ENCODE results near the gene NRXN3.

NRXN3 gene

DNA sequence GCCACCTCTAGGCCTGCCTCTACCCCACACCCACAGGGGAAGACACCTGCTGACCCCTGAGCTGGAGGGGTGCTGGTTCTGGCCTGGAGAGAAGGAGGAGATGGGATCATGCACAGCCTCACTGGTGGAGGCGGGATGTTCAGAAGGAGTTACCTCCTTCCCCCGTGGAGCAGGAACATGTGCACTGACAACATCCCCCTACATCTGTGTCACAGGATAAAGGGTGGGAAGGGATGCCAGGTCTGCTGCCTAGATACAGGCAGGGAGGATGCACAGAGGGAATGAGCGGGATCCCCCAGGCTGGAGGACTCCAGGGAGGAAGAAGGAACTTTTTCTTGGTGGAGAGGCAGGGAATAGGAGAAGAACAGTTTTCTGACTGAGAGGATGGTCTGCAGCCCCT lies 8.8 kb downstream of the NRXN3 start:
- DNase-seq (ENCODE audit: low read depth) = no peak
- in situ Hi-C loops (cut with HindIII; ENCODE audit: low sequenced_read_pairs) = no loop called here
- H3K4me3 ChIP-seq (ENCODE audit: low read depth, low read length) = no peak overlapping the region
- TF ChIP-seq, protein P1, sequence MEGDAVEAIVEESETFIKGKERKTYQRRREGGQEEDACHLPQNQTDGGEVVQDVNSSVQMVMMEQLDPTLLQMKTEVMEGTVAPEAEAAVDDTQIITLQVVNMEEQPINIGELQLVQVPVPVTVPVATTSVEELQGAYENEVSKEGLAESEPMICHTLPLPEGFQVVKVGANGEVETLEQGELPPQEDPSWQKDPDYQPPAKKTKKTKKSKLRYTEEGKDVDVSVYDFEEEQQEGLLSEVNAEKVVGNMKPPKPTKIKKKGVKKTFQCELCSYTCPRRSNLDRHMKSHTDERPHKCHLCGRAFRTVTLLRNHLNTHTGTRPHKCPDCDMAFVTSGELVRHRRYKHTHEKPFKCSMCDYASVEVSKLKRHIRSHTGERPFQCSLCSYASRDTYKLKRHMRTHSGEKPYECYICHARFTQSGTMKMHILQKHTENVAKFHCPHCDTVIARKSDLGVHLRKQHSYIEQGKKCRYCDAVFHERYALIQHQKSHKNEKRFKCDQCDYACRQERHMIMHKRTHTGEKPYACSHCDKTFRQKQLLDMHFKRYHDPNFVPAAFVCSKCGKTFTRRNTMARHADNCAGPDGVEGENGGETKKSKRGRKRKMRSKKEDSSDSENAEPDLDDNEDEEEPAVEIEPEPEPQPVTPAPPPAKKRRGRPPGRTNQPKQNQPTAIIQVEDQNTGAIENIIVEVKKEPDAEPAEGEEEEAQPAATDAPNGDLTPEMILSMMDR (IDR thresholded peaks at IDR 0.05; ENCODE audit: low read depth, low read length, missing control alignments) = no peak

DNA sequence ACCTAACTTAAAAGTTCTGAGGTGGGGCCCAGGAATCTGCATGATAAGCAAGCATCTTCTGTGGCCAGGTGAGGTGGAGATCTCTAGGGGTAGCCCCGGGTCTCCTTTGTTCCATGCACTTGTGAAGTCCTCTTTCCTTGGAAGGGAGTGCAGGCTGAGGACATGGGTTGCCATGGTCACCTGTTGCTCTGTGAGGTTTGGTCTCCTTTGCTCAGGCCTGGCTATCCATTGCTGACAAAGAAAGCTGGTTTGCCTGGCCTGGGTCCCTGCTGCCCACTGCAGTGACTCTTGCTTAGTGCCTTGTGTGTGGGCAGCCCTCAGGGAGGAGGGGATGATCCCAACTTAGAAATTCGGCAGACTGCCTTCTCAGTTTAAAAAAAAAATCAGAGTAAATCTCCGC lies 11.1 kb downstream of the NRXN3 start:
- no peak overlapping the region for H3K4me3 ChIP-seq (ENCODE audit: low read depth, low read length)
- in situ Hi-C loops (cut with HindIII; ENCODE audit: low sequenced_read_pairs) = loop anchor here (5.0 kb wide), 1 partner anchor 89 kb away; no protein-coding TSS in a partner anchor
- TF ChIP-seq, protein P1 (IDR thresholded peaks at IDR 0.05; ENCODE audit: low read depth, low read length, missing control alignments) = no peak
- DNase-seq (ENCODE audit: low read depth) = no peak

DNA sequence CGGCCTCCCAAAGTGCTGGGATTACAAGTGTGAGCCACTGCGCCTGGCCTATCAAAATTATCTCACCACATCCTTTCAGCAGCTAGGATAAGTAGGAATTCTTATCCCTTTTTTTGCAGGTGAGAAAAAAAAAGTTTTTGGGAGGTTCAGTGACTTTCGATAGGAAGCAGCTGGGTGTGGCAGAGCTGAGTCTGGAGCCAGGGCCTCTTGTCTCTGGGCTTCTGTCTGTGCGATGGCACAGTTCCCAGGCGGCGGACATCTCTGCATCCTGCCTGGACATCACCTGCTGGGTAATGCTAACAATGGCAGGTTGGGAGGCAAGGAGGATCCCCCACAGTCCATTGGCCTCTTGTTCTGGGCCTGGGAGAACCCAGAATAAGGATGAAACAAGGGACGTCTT lies 12.5 kb downstream of the NRXN3 start:
- TF ChIP-seq, protein P1 (IDR thresholded peaks at IDR 0.05; ENCODE audit: low read depth, low read length, missing control alignments) = no peak
- in situ Hi-C loops (cut with HindIII; ENCODE audit: low sequenced_read_pairs) = loop anchor here (5.0 kb wide), 1 partner anchor 90 kb away; no protein-coding TSS in a partner anchor
- H3K4me3 ChIP-seq (ENCODE audit: low read depth, low read length) = no peak overlapping the region
- DNase-seq (ENCODE audit: low read depth) = no peak

DNA sequence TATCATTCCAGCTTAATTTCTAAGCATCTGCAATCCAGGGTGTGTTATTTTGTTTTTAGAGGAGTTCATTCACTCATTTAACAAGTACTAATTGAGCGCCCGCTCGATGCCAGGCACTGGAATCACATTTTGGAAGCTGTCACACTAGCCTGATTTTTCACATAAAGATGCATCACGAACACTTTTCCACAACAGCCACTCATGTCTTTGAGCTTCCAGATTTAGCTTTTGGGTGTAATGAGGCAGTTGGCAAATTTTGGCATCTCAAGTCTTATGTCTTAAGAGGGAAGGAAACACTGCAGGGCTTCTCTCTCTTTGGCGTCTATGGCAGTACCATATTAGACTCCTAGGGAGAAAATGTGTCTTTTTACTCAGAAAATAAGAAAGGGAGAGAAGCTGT lies 14.0 kb downstream of the NRXN3 start:
- in situ Hi-C loops (cut with HindIII; ENCODE audit: low sequenced_read_pairs) = loop anchor here (5.0 kb wide), 1 partner anchor 92 kb away; no protein-coding TSS in a partner anchor
- no peak for DNase-seq (ENCODE audit: low read depth)
- no peak overlapping the region for H3K4me3 ChIP-seq (ENCODE audit: low read depth, low read length)
- TF ChIP-seq, protein P1 (IDR thresholded peaks at IDR 0.05; ENCODE audit: low read depth, low read length, missing control alignments) = no peak

DNA sequence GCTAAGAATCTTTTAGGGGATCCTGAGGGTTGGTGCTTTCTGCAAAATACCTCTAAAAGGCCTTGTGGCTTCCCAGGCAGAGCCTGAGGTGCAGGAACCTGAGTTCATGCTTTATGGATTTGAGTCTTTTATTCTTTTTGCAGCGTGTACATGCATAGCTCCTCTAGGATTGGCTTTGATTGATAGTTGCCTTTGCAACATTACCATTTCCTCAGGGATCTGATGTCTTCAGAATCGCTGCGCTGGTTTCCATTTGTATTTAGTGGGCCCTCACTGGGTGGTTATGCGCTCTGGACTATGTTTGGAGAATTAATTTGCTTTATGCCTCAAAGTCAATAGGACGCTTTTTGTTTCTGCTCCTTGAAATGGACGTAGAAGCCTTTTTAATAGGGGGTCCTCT lies 16.1 kb downstream of the NRXN3 start:
- TF ChIP-seq, protein P1 (IDR thresholded peaks at IDR 0.05; ENCODE audit: low read depth, low read length, missing control alignments) = no peak
- DNase-seq (ENCODE audit: low read depth) = no peak
- in situ Hi-C loops (cut with HindIII; ENCODE audit: low sequenced_read_pairs) = no loop called here
- H3K4me3 ChIP-seq (ENCODE audit: low read depth, low read length) = no peak overlapping the region

DNA sequence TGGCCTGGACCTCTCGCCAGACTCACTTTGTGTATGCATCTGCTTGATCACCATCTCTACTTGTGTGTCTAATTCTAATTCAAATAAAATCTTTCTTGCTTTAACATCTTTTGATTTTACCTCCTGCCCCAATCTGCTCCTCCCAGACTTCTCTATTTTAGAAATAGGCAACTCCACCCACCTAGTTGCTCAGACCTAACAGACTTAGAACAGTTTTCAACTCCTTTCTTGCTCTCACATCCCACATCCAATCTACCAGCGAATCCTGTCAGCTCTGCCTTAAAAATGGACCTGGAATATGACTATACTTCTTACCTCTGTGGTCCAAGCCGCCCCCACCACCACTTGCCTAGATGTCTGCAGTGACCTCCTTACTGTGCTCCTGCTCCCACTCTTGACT lies 18.7 kb downstream of the NRXN3 start:
- no peak for DNase-seq (ENCODE audit: low read depth)
- TF ChIP-seq, protein P1 (IDR thresholded peaks at IDR 0.05; ENCODE audit: low read depth, low read length, missing control alignments) = no peak
- in situ Hi-C loops (cut with HindIII; ENCODE audit: low sequenced_read_pairs) = no loop called here
- no peak overlapping the region for H3K4me3 ChIP-seq (ENCODE audit: low read depth, low read length)

DNA sequence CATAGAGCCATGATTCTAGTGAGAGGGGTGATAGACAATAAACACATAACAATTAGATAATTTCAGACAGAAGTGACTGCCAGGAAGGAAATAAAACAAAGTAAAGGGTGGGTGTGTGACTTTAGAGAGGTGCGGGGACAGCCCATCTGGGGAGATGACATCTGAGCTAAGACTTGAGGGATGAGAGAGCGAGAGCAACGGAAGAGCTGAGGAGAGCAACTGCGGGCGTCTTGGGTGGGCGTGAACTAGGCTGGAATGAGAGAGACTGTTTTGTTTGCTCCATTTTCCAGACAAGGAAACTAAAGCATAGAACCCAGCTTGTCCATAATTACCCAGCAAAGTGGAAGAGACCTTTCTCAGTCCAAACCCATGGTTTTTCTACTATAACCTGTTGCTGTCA lies 25.3 kb downstream of the NRXN3 start:
- in situ Hi-C loops (cut with HindIII; ENCODE audit: low sequenced_read_pairs) = no loop called here
- no peak overlapping the region for H3K4me3 ChIP-seq (ENCODE audit: low read depth, low read length)
- TF ChIP-seq, protein P1 (IDR thresholded peaks at IDR 0.05; ENCODE audit: low read depth, low read length, missing control alignments) = no peak
- no peak for DNase-seq (ENCODE audit: low read depth)

Data from astrocyte of the cerebellum (primary cell).